Neural cell (in vitro differentiated cells): ENCODE measurements around the gene CSRNP3.

Source experiments
- EP300 ChIP-seq: fragments of 450-650 bp; conservative IDR thresholded peaks from 2 replicates; pipeline ENCODE4 v1.6.1; 2014; ENCODE audit warnings: antibody characterized with exemption, mild to moderate bottlenecking, moderate library complexity; ENCODE audit not compliant: poor library complexity, severe bottlenecking
- EZH2 ChIP-seq: fragments of 200-600, 300-800 bp; shearing (Covaris generic), sonication (generic); IDR thresholded peaks from 2 replicates; pipeline ENCODE4 v1.6.1; 2014; ENCODE audit warnings: antibody characterized with exemption, low read length, borderline replicate concordance, mild to moderate bottlenecking; ENCODE audit not compliant: insufficient read depth, poor library complexity, severe bottlenecking
- MXI1 ChIP-seq: fragments of 450-650 bp; conservative IDR thresholded peaks from 2 replicates; pipeline ENCODE4 v1.6.1; 2014; ENCODE audit warnings: antibody characterized with exemption, mild to moderate bottlenecking; ENCODE audit not compliant: poor library complexity, severe bottlenecking
- POLR2AphosphoS5 ChIP-seq: IDR thresholded peaks from 2 replicates; pipeline ENCODE4 v1.6.1; 2012
- TAF1 ChIP-seq: IDR thresholded peaks from 2 replicates; pipeline ENCODE4 v1.6.1; 2012; ENCODE audit warnings: low read depth
- TF ChIP-seq, protein P1 (sequence below): IDR thresholded peaks from 2 replicates; pipeline ENCODE4 v1.6.1; 2012; ENCODE audit warnings: borderline replicate concordance
- TF ChIP-seq, protein P2 (sequence below): fragments of 450-650 bp; IDR thresholded peaks from 2 replicates; pipeline ENCODE4 v1.5.1; 2014; ENCODE audit warnings: antibody characterized with exemption, mild to moderate bottlenecking, moderate library complexity; ENCODE audit not compliant: poor library complexity, severe bottlenecking

DNA sequence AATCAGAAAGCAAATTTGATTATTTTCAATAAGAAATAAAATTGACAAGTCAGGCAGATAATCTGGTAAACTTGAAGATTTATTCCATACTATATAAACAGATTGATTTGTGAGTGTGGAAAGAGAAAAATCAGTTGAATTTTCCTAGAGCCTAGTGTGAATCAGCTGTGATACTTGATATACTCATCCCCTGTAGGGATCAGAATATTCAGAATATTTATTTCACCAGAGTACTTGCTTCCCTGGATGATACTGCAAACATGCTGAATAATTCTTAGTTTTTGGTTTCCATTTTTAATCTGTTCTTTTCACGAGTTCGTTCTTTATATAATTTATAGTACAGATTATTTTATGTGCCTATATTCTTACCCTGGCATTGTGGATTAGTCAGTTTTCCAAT is 181.7 kb downstream of the CSRNP3 start:
- TF ChIP-seq TAF1 (no peak), POLR2AphosphoS5 (no peak), MXI1 (no peak), EZH2 (no peak), EP300 (no peak)
- TF ChIP-seq, protein P1, sequence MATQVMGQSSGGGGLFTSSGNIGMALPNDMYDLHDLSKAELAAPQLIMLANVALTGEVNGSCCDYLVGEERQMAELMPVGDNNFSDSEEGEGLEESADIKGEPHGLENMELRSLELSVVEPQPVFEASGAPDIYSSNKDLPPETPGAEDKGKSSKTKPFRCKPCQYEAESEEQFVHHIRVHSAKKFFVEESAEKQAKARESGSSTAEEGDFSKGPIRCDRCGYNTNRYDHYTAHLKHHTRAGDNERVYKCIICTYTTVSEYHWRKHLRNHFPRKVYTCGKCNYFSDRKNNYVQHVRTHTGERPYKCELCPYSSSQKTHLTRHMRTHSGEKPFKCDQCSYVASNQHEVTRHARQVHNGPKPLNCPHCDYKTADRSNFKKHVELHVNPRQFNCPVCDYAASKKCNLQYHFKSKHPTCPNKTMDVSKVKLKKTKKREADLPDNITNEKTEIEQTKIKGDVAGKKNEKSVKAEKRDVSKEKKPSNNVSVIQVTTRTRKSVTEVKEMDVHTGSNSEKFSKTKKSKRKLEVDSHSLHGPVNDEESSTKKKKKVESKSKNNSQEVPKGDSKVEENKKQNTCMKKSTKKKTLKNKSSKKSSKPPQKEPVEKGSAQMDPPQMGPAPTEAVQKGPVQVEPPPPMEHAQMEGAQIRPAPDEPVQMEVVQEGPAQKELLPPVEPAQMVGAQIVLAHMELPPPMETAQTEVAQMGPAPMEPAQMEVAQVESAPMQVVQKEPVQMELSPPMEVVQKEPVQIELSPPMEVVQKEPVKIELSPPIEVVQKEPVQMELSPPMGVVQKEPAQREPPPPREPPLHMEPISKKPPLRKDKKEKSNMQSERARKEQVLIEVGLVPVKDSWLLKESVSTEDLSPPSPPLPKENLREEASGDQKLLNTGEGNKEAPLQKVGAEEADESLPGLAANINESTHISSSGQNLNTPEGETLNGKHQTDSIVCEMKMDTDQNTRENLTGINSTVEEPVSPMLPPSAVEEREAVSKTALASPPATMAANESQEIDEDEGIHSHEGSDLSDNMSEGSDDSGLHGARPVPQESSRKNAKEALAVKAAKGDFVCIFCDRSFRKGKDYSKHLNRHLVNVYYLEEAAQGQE: no peak
- TF ChIP-seq, protein P2, sequence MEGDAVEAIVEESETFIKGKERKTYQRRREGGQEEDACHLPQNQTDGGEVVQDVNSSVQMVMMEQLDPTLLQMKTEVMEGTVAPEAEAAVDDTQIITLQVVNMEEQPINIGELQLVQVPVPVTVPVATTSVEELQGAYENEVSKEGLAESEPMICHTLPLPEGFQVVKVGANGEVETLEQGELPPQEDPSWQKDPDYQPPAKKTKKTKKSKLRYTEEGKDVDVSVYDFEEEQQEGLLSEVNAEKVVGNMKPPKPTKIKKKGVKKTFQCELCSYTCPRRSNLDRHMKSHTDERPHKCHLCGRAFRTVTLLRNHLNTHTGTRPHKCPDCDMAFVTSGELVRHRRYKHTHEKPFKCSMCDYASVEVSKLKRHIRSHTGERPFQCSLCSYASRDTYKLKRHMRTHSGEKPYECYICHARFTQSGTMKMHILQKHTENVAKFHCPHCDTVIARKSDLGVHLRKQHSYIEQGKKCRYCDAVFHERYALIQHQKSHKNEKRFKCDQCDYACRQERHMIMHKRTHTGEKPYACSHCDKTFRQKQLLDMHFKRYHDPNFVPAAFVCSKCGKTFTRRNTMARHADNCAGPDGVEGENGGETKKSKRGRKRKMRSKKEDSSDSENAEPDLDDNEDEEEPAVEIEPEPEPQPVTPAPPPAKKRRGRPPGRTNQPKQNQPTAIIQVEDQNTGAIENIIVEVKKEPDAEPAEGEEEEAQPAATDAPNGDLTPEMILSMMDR: no peak
